HCT116 (cell line): Measurements from ENCODE around the gene COL7A1. TPM values are rescaled to one million over a fixed set of nuclear protein-coding genes. Genes with fewer than 3 reads are reported as not detected.

ENCODE experiments used
- ATAC-seq: fragments of 200-7000 bp; cut with Tn5 transposase; 2 replicates; pipeline ENCODE4 v1.9.1; 2020; ENCODE audit warnings: mild to moderate bottlenecking, moderate library complexity
- BruUV-seq: library from RNA; stranded (reverse); fragments of 400-500 nt; replicated peaks from 2 replicates; lab custom pipeline; 2021; lab: Mats Ljungman, UMichigan
- CTCF ChIA-PET: fragments of 300-600 bp; sonication (Branson Sonifier 250); formaldehyde crosslinking; loops from one replicate; lab custom pipeline; 2021; ENCODE audit warnings: antibody characterized with exemption; lab: Charles Lee
- POLR2A ChIA-PET: fragments of 300-600, 350-600 bp; sonication (Branson Sonifier 250); formaldehyde crosslinking; loops from one replicate; lab custom pipeline; 2021; ENCODE audit warnings: antibody characterized with exemption; lab: Charles Lee
- RAD21 ChIA-PET, 2 experiments: fragments of 300-600 bp; sonication (Branson Sonifier 250); formaldehyde crosslinking; loops; one replicate each; lab custom pipeline; 2023; ENCODE audit warnings: low total read pairs in 2 of 2; ENCODE audit not compliant: uncharacterized antibody in 2 of 2, unreplicated experiment in 2 of 2, low non-redundant PET in 1 of 2; lab: Charles Lee
- DNase-seq: peaks from one replicate; pipeline ENCODE4 v3.0.0-alpha.2; 2010; ENCODE audit warnings: low read depth, low spot score
- H2AFZ ChIP-seq: fragments of 200-600 bp; shearing (Covaris generic), sonication (generic); 2 replicates; pipeline ENCODE4 v1.6.1; 2017; ENCODE audit warnings: low read depth, mixed run types, mixed read lengths, antibody characterized with exemption, low read length; ENCODE audit not compliant: poor library complexity, severe bottlenecking
- H3K27ac ChIP-seq: 2 replicates; pipeline ENCODE4 v1.5.1; 2012; ENCODE audit warnings: low read depth, low read length
- H3K27me3 ChIP-seq: fragments of 200-600 bp; sonication (generic); 2 replicates; pipeline ENCODE4 v1.6.1; 2016; ENCODE audit warnings: mixed run types, low read length, mixed read lengths; ENCODE audit not compliant: insufficient read depth
- H3K36me3 ChIP-seq, 2 experiments: fragments of 200-500 bp in 1 of 2; fragments of 200-600 bp in 1 of 2; sonication (Bioruptor generic) in 1 of 2; sonication (generic) in 1 of 2; 2 replicates each; pipeline versions ENCODE4 v1.5.1 to v1.6.1; 2014 to 2016; ENCODE audit warnings: low read length in 2 of 2, inconsistent platforms in 1 of 2, mixed read lengths in 1 of 2, mixed run types in 1 of 2; ENCODE audit not compliant: insufficient read depth in 2 of 2, control insufficient read depth in 1 of 2
- H3K4me1 ChIP-seq, 2 experiments: fragments of 200-600 bp in 1 of 2; sonication (generic) in 1 of 2; 2 replicates each; pipeline versions ENCODE4 v1.5.1 to v1.6.1; 2012 to 2017; ENCODE audit warnings: low read length in 2 of 2, inconsistent platforms in 1 of 2, mild to moderate bottlenecking in 1 of 2, mixed read lengths in 1 of 2, mixed run types in 1 of 2, moderate library complexity in 1 of 2; ENCODE audit not compliant: insufficient read depth in 2 of 2, control insufficient read depth in 1 of 2
- H3K4me2 ChIP-seq: fragments of 200-600 bp; sonication (generic); 2 replicates; pipeline ENCODE4 v1.6.1; 2017; ENCODE audit warnings: mixed run types, low read length, mixed read lengths
- H3K4me3 ChIP-seq, 2 experiments: fragments of 200-600 bp in 1 of 2; sonication (generic) in 1 of 2; replicated peaks in 1 of 2; 2 replicates each; pipeline ENCODE4 v1.5.1; 2011 to 2016; ENCODE audit warnings: low read length in 2 of 2, control low read depth in 1 of 2, low read depth in 1 of 2, mild to moderate bottlenecking in 1 of 2, mixed read lengths in 1 of 2, mixed run types in 1 of 2
- H3K79me2 ChIP-seq: fragments of 200-600 bp; sonication (generic); 2 replicates; pipeline ENCODE4 v1.6.1; 2017; ENCODE audit warnings: mild to moderate bottlenecking, mixed run types, low read length, moderate library complexity, mixed read lengths; ENCODE audit not compliant: insufficient read depth
- H3K9ac ChIP-seq: fragments of 200-600 bp; sonication (generic); 2 replicates; pipeline ENCODE4 v1.6.1; 2016; ENCODE audit warnings: low read length, mixed read lengths
- H3K9me2 ChIP-seq: fragments of 200-600 bp; sonication (generic), shearing (Covaris generic); 2 replicates; pipeline ENCODE4 v1.6.1; 2017; ENCODE audit warnings: mixed run types, mild to moderate bottlenecking, moderate library complexity; ENCODE audit not compliant: insufficient read depth
- H3K9me3 ChIP-seq, 2 experiments: fragments of 200-500 bp in 1 of 2; fragments of 200-600 bp in 1 of 2; sonication (Bioruptor generic) in 1 of 2; sonication (generic) in 1 of 2; 2 replicates each; pipeline ENCODE4 v1.6.1; 2014 to 2017; ENCODE audit warnings: low read length in 2 of 2, mixed read lengths in 2 of 2, inconsistent platforms in 1 of 2, low read depth in 1 of 2, mild to moderate bottlenecking in 1 of 2, mixed run types in 1 of 2, moderate library complexity in 1 of 2; ENCODE audit not compliant: control insufficient read depth in 1 of 2, insufficient read depth in 1 of 2
- H4K20me1 ChIP-seq: fragments of 200-600 bp; sonication (generic), shearing (Covaris generic); 2 replicates; pipeline ENCODE4 v1.6.1; 2017; ENCODE audit warnings: mixed run types, mild to moderate bottlenecking, moderate library complexity; ENCODE audit not compliant: insufficient read depth
- EGR1 ChIP-seq: IDR thresholded peaks from 2 replicates; pipeline ENCODE4 v1.6.1; 2012; ENCODE audit warnings: low read depth
- EZH2phosphoT487 ChIP-seq: fragments of 200-600 bp; IDR thresholded peaks from 2 replicates; pipeline ENCODE4 v1.6.1; 2018; ENCODE audit warnings: antibody characterized with exemption, borderline replicate concordance
- JUND ChIP-seq: IDR thresholded peaks from 2 replicates; pipeline ENCODE4 v1.6.1; 2012
- POLR2A ChIP-seq: IDR thresholded peaks from 2 replicates; pipeline ENCODE4 v1.7.0; 2011; ENCODE audit warnings: borderline replicate concordance; ENCODE audit not compliant: insufficient read depth, insufficient read length; ENCODE audit errors: extremely low read depth
- REST ChIP-seq: IDR thresholded peaks from 2 replicates; pipeline ENCODE4 v1.6.1; 2012; ENCODE audit warnings: low read depth
- SP1 ChIP-seq: IDR thresholded peaks from 2 replicates; pipeline ENCODE4 v1.6.1; 2012; ENCODE audit warnings: low read depth
- intact Hi-C: fragments of 100-400 bp; cut with micrococcal nuclease; formaldehyde crosslinking; loops from 2 replicates; pipeline ENCODE4 v1.10.0; 2022
- total RNA-seq: library from RNA; stranded (reverse); gene quantifications from one replicate; pipeline ENCODE4 v1.2.1, GENCODE V29; 2021; ENCODE audit not compliant: unreplicated experiment

COL7A1 gene
- total RNA-seq, 1 experiment from 2014 or later = 11.4 TPM

- peaks cover 22% of the 10 kb centered on the region; the same call in 1 of the 2 replicates for H3K79me2 ChIP-seq
- no peak overlapping the region for H3K27ac ChIP-seq
- no peak overlapping the region for H2AFZ ChIP-seq
- H3K9me3 ChIP-seq = no peaks in the 10 kb centered on the region
- H3K4me2 ChIP-seq = peak overlapping the region; percentile 98; the same call in 1 of the 2 replicates
- BruUV-seq = no TSS peak
- CTCF ChIA-PET = interaction anchor here (0.9 to 3.4 kb wide), 2 partner anchors 118 to 153 kb away, joined by 5 to 16 read pairs; no protein-coding TSS in a partner anchor
- no peaks in the 10 kb centered on the region for H3K9me2 ChIP-seq
- H4K20me1 ChIP-seq = no peaks in the 10 kb centered on the region
- no peak overlapping the region for H3K4me3 ChIP-seq
- ATAC-seq (no peak), DNase-seq (no peak)
- TF ChIP-seq POLR2A (no peak), EGR1 (no peak), JUND (no peak), SP1 (no peak), REST (no peak), EZH2phosphoT487 (no peak)
- TF ChIP-seq, all 23 proteins: peak for 0
- H3K4me1 ChIP-seq = peaks cover 8 to 41% of the 10 kb centered on the region in 2 experiments
- no peaks in the 10 kb centered on the region for H3K27me3 ChIP-seq
- no peak overlapping the region for H3K9ac ChIP-seq
- intact Hi-C loops = loop anchor here (10.0 kb wide), 1 partner anchor 111 kb away; the partner anchor contains the start of gene CELSR3
- peaks cover 2 to 4% of the 10 kb centered on the region in 2 experiments; a peak in 1 of 4 replicates for H3K36me3 ChIP-seq
- ChIA-PET RAD21 (no interaction called here), POLR2A (no interaction called here)
Observed at GRCh38 chr3:48553886-48554845, 41.0 kb downstream of the COL7A1 start.
